Measurements from ENCODE around the gene ISM2. TPM values are rescaled to one million over a fixed set of nuclear protein-coding genes. Genes with fewer than 3 reads are reported as not detected.
A peak's percentile ranks its signal among the peaks of the same experiment; 100 is the strongest.

Gene ISM2
- total and polyA plus RNA-seq, 2 of the 13 experiments (the other 11 are each of a cell fraction or from before 2014, with no cell fraction given): 1.8 to 40.7 TPM

- ATAC-seq: peak; percentile 54
- intact Hi-C loops (cut with micrococcal nuclease; ENCODE audit: unreplicated experiment): loop anchor here (2.0 to 5.0 kb wide), 2 partner anchors 40 to 136 kb away; partner anchors contain the start of genes GSTZ1, ISM2 and POMT2
- H3K9me3 ChIP-seq (ENCODE audit: low read length): no peaks in the 10 kb centered on the region
- peak overlapping the region; percentile 89 for H3K9ac ChIP-seq (ENCODE audit: insufficient read depth, low read depth, low read length)
- peaks cover 26 to 36% of the 10 kb centered on the region in 2 experiments for H3K36me3 ChIP-seq (replicated peaks in 1 of 2; ENCODE audit: control insufficient read depth in 1 of 2, insufficient read depth in 2 of 2, low read length in 2 of 2)
- H3K27me3 ChIP-seq (ENCODE audit: control insufficient read depth in 1 of 2, insufficient read depth in 2 of 2, low read length in 2 of 2): no peaks in the 10 kb centered on the region; a peak in 1 of 5 replicates
- peak overlapping the region; percentile 79 to 98 (median 90) for H3K4me3 ChIP-seq (replicated peaks in 1 of 3; ENCODE audit: insufficient read depth in 1 of 3, low read depth in 2 of 3, low read length in 3 of 3)
- peak overlapping the region; percentile 88 for H3K27ac ChIP-seq (ENCODE audit: extremely low read length, insufficient read depth, low read length)
- under 1% methylated on average over 10 of the region's 29 CpGs for WGBS (ENCODE audit: low lambda C conversion rate)
- in situ Hi-C loops (cut with HindIII; ENCODE audit: extremely low pct_ligation_motif_present, low pct_unique_long_range_greater_than_20kb): loop anchor here (5.0 kb wide), 1 partner anchor 94 kb away; no protein-coding TSS in a partner anchor
- H2AFZ ChIP-seq (ENCODE audit: low read length): no peak overlapping the region
- H3K4me1 ChIP-seq (ENCODE audit: insufficient read depth, low read length): peaks cover 35% of the 10 kb centered on the region
- no TSS peak for BruUV-seq (replicated peaks)
- FAIRE-seq: no peak
- peak overlapping the region; percentile 95 for H3K4me2 ChIP-seq (ENCODE audit: low read depth, low read length)
- peak; percentile 40 for DNase-seq (ENCODE audit: low spot score)
- peaks cover 48% of the 10 kb centered on the region for H3K79me2 ChIP-seq (ENCODE audit: insufficient read depth, low read length)
- H4K20me1 ChIP-seq (ENCODE audit: insufficient read depth, low read length): peaks cover 8% of the 10 kb centered on the region
- ChIA-PET POLR2A (interaction anchor here (1.1 to 2.7 kb wide), 7 partner anchors 9 to 138 kb away, joined by 4 to 10 read pairs (median 6); partner anchors contain the start of genes GSTZ1, ISM2, POMT2 and SAMD15), CTCF (ENCODE audit: low intra/inter-chr PET ratio, low total read pairs) (interaction anchor here (0.7 to 1.8 kb wide), 3 partner anchors 10 to 93 kb away, joined by 4 to 14 read pairs (median 4); no protein-coding TSS in a partner anchor)
- TF ChIP-seq ZNF329 (CRISPR knock-in tag; IDR thresholded peaks at IDR 0.05; ENCODE audit: low read depth): 0 out of 2 replicates have a peak, but pooled peaks have one; percentile 49
- TF ChIP-seq ZNF775 (CRISPR knock-in tag; IDR thresholded peaks at IDR 0.05; ENCODE audit: borderline replicate concordance): no peak
- peak; percentile 17; the same call in 1 of the 2 replicates for TF ChIP-seq ZNF333 (CRISPR knock-in tag; IDR thresholded peaks at IDR 0.05; ENCODE audit: borderline replicate concordance)
- TF ChIP-seq ZNF232 (CRISPR knock-in tag; IDR thresholded peaks at IDR 0.05; ENCODE audit: borderline replicate concordance): 0 out of 2 replicates have a peak, but pooled peaks have one; percentile 10
- TF ChIP-seq ZNF224 (CRISPR knock-in tag; IDR thresholded peaks at IDR 0.05): 0 out of 2 replicates have a peak, but pooled peaks have one; percentile 0
- peak; percentile 22 for TF ChIP-seq HNRNPLL (IDR thresholded peaks at IDR 0.05; ENCODE audit: low read depth, low read length, poor library complexity, severe bottlenecking)
- 0 out of 2 replicates have a peak, but pooled peaks have one; percentile 8 for TF ChIP-seq ZNF790 (CRISPR knock-in tag; IDR thresholded peaks at IDR 0.05; ENCODE audit: borderline replicate concordance)
- TF ChIP-seq HMGA1 (CRISPR knock-in tag; conservative IDR thresholded peaks at IDR 0.05): no peak
- 0 out of 2 replicates have a peak, but pooled peaks have one; percentile 44 for TF ChIP-seq ZNF296 (CRISPR knock-in tag; conservative IDR thresholded peaks at IDR 0.05)
- TF ChIP-seq MIER2 (CRISPR knock-in tag; IDR thresholded peaks at IDR 0.05): 0 out of 2 replicates have a peak, but pooled peaks have one; percentile 10
- 0 out of 2 replicates have a peak, but pooled peaks have one; percentile 74 for TF ChIP-seq NAIF1 (CRISPR knock-in tag; IDR thresholded peaks at IDR 0.05; ENCODE audit: borderline replicate concordance)
- TF ChIP-seq CAMTA2 (CRISPR knock-in tag; IDR thresholded peaks at IDR 0.05; ENCODE audit: borderline replicate concordance): 0 out of 2 replicates have a peak, but pooled peaks have one; percentile 26
- TF ChIP-seq ZFP91 (CRISPR knock-in tag; IDR thresholded peaks at IDR 0.05; ENCODE audit: borderline replicate concordance): peak; percentile 67; the same call in 1 of the 2 replicates
- TF ChIP-seq ZNF577 (CRISPR knock-in tag; IDR thresholded peaks at IDR 0.05; ENCODE audit: borderline replicate concordance, low read depth): no peak
- TF ChIP-seq, protein P1, sequence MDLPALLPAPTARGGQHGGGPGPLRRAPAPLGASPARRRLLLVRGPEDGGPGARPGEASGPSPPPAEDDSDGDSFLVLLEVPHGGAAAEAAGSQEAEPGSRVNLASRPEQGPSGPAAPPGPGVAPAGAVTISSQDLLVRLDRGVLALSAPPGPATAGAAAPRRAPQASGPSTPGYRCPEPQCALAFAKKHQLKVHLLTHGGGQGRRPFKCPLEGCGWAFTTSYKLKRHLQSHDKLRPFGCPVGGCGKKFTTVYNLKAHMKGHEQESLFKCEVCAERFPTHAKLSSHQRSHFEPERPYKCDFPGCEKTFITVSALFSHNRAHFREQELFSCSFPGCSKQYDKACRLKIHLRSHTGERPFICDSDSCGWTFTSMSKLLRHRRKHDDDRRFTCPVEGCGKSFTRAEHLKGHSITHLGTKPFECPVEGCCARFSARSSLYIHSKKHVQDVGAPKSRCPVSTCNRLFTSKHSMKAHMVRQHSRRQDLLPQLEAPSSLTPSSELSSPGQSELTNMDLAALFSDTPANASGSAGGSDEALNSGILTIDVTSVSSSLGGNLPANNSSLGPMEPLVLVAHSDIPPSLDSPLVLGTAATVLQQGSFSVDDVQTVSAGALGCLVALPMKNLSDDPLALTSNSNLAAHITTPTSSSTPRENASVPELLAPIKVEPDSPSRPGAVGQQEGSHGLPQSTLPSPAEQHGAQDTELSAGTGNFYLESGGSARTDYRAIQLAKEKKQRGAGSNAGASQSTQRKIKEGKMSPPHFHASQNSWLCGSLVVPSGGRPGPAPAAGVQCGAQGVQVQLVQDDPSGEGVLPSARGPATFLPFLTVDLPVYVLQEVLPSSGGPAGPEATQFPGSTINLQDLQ (CRISPR knock-in tag; IDR thresholded peaks at IDR 0.05): no peak
- no peak for TF ChIP-seq KLF9 (CRISPR knock-in tag; IDR thresholded peaks at IDR 0.05; ENCODE audit: low read depth)
Measured at GRCh38 chr14:77458249-77458950, 40.2 kb downstream of the ISM2 start.

All from HepG2 (cell line).